DND-41 (cell line): ENCODE results near the gene SLC4A7.

Source experiments
- ATAC-seq: fragments of 200-7000 bp; cut with Tn5 transposase; 3 replicates; pipeline ENCODE4 v1.9.1; 2021; ENCODE audit warnings: low read depth; ENCODE audit not compliant: insufficient read depth
- DNase-seq: peaks from one replicate; pipeline ENCODE4 v3.0.0-alpha.2; 2020
- H2AFZ ChIP-seq: 2 replicates; pipeline ENCODE4 v1.6.0; 2012; ENCODE audit warnings: low read depth, low read length
- H3K27ac ChIP-seq: 2 replicates; pipeline ENCODE4 v1.5.1; 2012; ENCODE audit warnings: low read length, inconsistent platforms
- H3K27me3 ChIP-seq: fragments of 200-600 bp; sonication (generic); 2 replicates; pipeline ENCODE4 v1.6.0; 2012; ENCODE audit warnings: low read length, mild to moderate bottlenecking, inconsistent platforms; ENCODE audit not compliant: insufficient read depth, poor library complexity
- H3K36me3 ChIP-seq: 2 replicates; pipeline ENCODE4 v1.5.1; 2012; ENCODE audit warnings: low read length, inconsistent platforms; ENCODE audit not compliant: insufficient read depth
- H3K4me1 ChIP-seq: 2 replicates; pipeline ENCODE4 v1.5.1; 2012; ENCODE audit warnings: mild to moderate bottlenecking, low read length; ENCODE audit not compliant: insufficient read depth
- H3K4me2 ChIP-seq: 2 replicates; pipeline ENCODE4 v1.6.0; 2012; ENCODE audit warnings: mild to moderate bottlenecking, moderate library complexity, low read length, inconsistent platforms; ENCODE audit not compliant: insufficient read depth
- H3K4me3 ChIP-seq, 2 experiments: fragments of 200-600 bp in 1 of 2; shearing (Covaris generic) in 1 of 2; 2 replicates each; pipeline ENCODE4 v1.5.1; 2012 to 2016; ENCODE audit warnings: inconsistent platforms in 2 of 2, low read length in 2 of 2, mild to moderate bottlenecking in 2 of 2, low read depth in 1 of 2, moderate library complexity in 1 of 2
- H3K79me2 ChIP-seq: 2 replicates; pipeline ENCODE4 v1.6.0; 2012; ENCODE audit warnings: low read length, inconsistent platforms; ENCODE audit not compliant: insufficient read depth
- H3K9ac ChIP-seq: 2 replicates; pipeline ENCODE4 v1.6.0; 2012; ENCODE audit warnings: low read depth, mild to moderate bottlenecking, inconsistent platforms, low read length, moderate library complexity
- H3K9me3 ChIP-seq: 2 replicates; pipeline ENCODE4 v1.5.1; 2012; ENCODE audit warnings: low read length, moderate library complexity, mild to moderate bottlenecking, inconsistent platforms; ENCODE audit not compliant: insufficient read depth, severe bottlenecking
- H4K20me1 ChIP-seq: 2 replicates; pipeline ENCODE4 v1.6.0; 2012; ENCODE audit warnings: low read length; ENCODE audit not compliant: insufficient read depth
- CTCF ChIP-seq: IDR thresholded peaks from 2 replicates; pipeline ENCODE4 v1.5.1; 2012; ENCODE audit warnings: borderline replicate concordance, low read length, moderate library complexity, mild to moderate bottlenecking; ENCODE audit not compliant: poor library complexity, severe bottlenecking; ENCODE audit errors: extremely low read depth
- EZH2 ChIP-seq: IDR thresholded peaks from 3 replicates; pipeline ENCODE4 v1.6.1; 2012; ENCODE audit warnings: borderline replicate concordance, low read depth, mild to moderate bottlenecking, moderate library complexity, low read length, inconsistent platforms; ENCODE audit not compliant: severe bottlenecking

Gene SLC4A7

GRCh38 chr3:27452368-27453090, 31.7 kb downstream of the SLC4A7 start:
- peaks cover 16% of the 10 kb centered on the region for H3K36me3 ChIP-seq
- H2AFZ ChIP-seq, result no peak overlapping the region
- peaks cover 62% of the 10 kb centered on the region for H3K79me2 ChIP-seq
- H3K4me1 ChIP-seq, result no peaks in the 10 kb centered on the region
- H3K27ac ChIP-seq, result no peak overlapping the region
- DNase-seq (no peak), ATAC-seq (no peak)
- H3K4me3 ChIP-seq, result no peak overlapping the region
- H3K9ac ChIP-seq, result no peak overlapping the region
- H3K27me3 ChIP-seq, result no peaks in the 10 kb centered on the region
- H3K4me2 ChIP-seq, result no peak overlapping the region
- no peaks in the 10 kb centered on the region for H3K9me3 ChIP-seq
- TF ChIP-seq CTCF (no peak), EZH2 (no peak)
- H4K20me1 ChIP-seq, result no peaks in the 10 kb centered on the region; the same call in 1 of the 2 replicates

GRCh38 chr3:27451842-27452241, 32.3 kb downstream of the SLC4A7 start:
- ATAC-seq (no peak), DNase-seq (no peak)
- H3K27ac ChIP-seq, result no peak overlapping the region
- H3K9ac ChIP-seq, result no peak overlapping the region
- TF ChIP-seq CTCF, result no peak
- no peak for TF ChIP-seq EZH2
- peaks cover 19% of the 10 kb centered on the region for H3K36me3 ChIP-seq
- no peaks in the 10 kb centered on the region for H3K9me3 ChIP-seq
- peaks cover 57% of the 10 kb centered on the region for H3K79me2 ChIP-seq
- H3K4me1 ChIP-seq, result no peaks in the 10 kb centered on the region
- no peak overlapping the region for H3K4me3 ChIP-seq
- no peaks in the 10 kb centered on the region for H3K27me3 ChIP-seq
- H2AFZ ChIP-seq, result no peak overlapping the region
- no peaks in the 10 kb centered on the region; the same call in 1 of the 2 replicates for H4K20me1 ChIP-seq
- H3K4me2 ChIP-seq, result no peak overlapping the region

GRCh38 chr3:27451251-27451650, 32.9 kb downstream of the SLC4A7 start:
- Histone ChIP-seq H2AFZ (no peak overlapping the region), H3K9me3 (no peaks in the 10 kb centered on the region), H3K27me3 (no peaks in the 10 kb centered on the region), H4K20me1 (no peaks in the 10 kb centered on the region; the same call in 1 of the 2 replicates), H3K27ac (no peak overlapping the region), H3K4me2 (no peak overlapping the region), H3K4me3 (no peak overlapping the region), H3K9ac (no peak overlapping the region), H3K36me3 (peaks cover 24% of the 10 kb centered on the region), H3K4me1 (no peaks in the 10 kb centered on the region), H3K79me2 (peaks cover 51% of the 10 kb centered on the region)
- ATAC-seq (no peak), DNase-seq (no peak)
- TF ChIP-seq CTCF, result no peak
- TF ChIP-seq EZH2, result no peak
